HEK293 (cell line): ENCODE measurements around the gene COPB1.

Experiments used
- CTCF ChIA-PET: fragments of 350-600 bp; formaldehyde crosslinking; extraction: SDS; loops from one replicate; lab custom pipeline; 2021; ENCODE audit warnings: antibody characterized with exemption; lab: Yijun Ruan, JAX
- POLR2A ChIA-PET: fragments of 300-600 bp; formaldehyde crosslinking; extraction: SDS; loops from one replicate; lab custom pipeline; 2020; ENCODE audit warnings: antibody characterized with exemption, inconsistent platforms; lab: Yijun Ruan, JAX
- H3K27ac ChIP-seq: fragments of 200-500 bp; sonication (Bioruptor generic); 2 replicates; pipeline ENCODE4 v1.5.1; 2014; ENCODE audit warnings: low read depth, low read length, control low read depth, inconsistent platforms; ENCODE audit errors: extremely low read depth
- H3K36me3 ChIP-seq, 2 experiments: fragments of 200-500 bp in 1 of 2; sonication (Bioruptor generic) in 1 of 2; 1 replicate in 1 of 2; 2 replicates in 1 of 2; pipeline ENCODE4 v1.5.1; 2014 to 2017; ENCODE audit warnings: inconsistent platforms in 2 of 2, low read length in 2 of 2; ENCODE audit not compliant: control insufficient read depth in 2 of 2, insufficient read depth in 1 of 2
- H3K4me1 ChIP-seq: fragments of 200-500 bp; sonication (Bioruptor generic); 2 replicates; pipeline ENCODE4 v1.5.1; 2014; ENCODE audit warnings: mild to moderate bottlenecking, low read length, inconsistent platforms; ENCODE audit not compliant: control insufficient read depth, insufficient read depth
- H3K4me3 ChIP-seq: 2 replicates; pipeline ENCODE4 v1.5.1; 2011; ENCODE audit warnings: low read depth, mild to moderate bottlenecking, control low read depth, low read length, moderate library complexity
- H3K9me3 ChIP-seq: fragments of 200-500 bp; sonication (Bioruptor generic); 2 replicates; pipeline ENCODE4 v1.5.1; 2014; ENCODE audit warnings: low read depth, low read length, inconsistent platforms; ENCODE audit not compliant: control insufficient read depth, insufficient read depth
- BCL11A ChIP-seq: fragments of 450-650 bp; formaldehyde crosslinking; IDR thresholded peaks from 2 replicates; pipeline ENCODE4 v1.5.1; 2016; ENCODE audit warnings: low read depth, missing biosample characterization, missing genetic modification characterization
- GLIS2 ChIP-seq: fragments of 450-650 bp; formaldehyde crosslinking; IDR thresholded peaks from 2 replicates; pipeline ENCODE4 v1.5.1; 2016; ENCODE audit warnings: missing biosample characterization, missing genetic modification characterization
- KLF10 ChIP-seq: fragments of 450-650 bp; IDR thresholded peaks from 2 replicates; pipeline ENCODE4 v1.5.1; 2018; ENCODE audit warnings: missing biosample characterization, mild to moderate bottlenecking, missing genetic modification characterization
- KLF9 ChIP-seq: fragments of 450-650 bp; formaldehyde crosslinking; IDR thresholded peaks from 2 replicates; pipeline ENCODE4 v1.5.1; 2016; ENCODE audit warnings: missing biosample characterization, missing genetic modification characterization, low read depth
- SP3 ChIP-seq: fragments of 450-650 bp; formaldehyde crosslinking; IDR thresholded peaks from 2 replicates; pipeline ENCODE4 v1.5.1; 2016; ENCODE audit warnings: missing biosample characterization, missing genetic modification characterization
- SP7 ChIP-seq: fragments of 450-650 bp; formaldehyde crosslinking; IDR thresholded peaks from 2 replicates; pipeline ENCODE4 v1.5.1; 2016; ENCODE audit warnings: missing biosample characterization, missing genetic modification characterization
- ZBTB21 ChIP-seq: fragments of 450-650 bp; formaldehyde crosslinking; IDR thresholded peaks from 2 replicates; pipeline ENCODE4 v1.5.1; 2017; ENCODE audit warnings: missing biosample characterization, missing genetic modification characterization
- ZEB2 ChIP-seq: fragments of 450-650 bp; formaldehyde crosslinking; IDR thresholded peaks from 2 replicates; pipeline ENCODE4 v1.5.1; 2016; ENCODE audit warnings: missing biosample characterization, missing genetic modification characterization
- ZFHX2 ChIP-seq: fragments of 450-650 bp; formaldehyde crosslinking; conservative IDR thresholded peaks from 2 replicates; pipeline ENCODE4 v1.5.1; 2016; ENCODE audit warnings: missing biosample characterization, missing genetic modification characterization
- ZFP37 ChIP-seq: fragments of 450-650 bp; formaldehyde crosslinking; IDR thresholded peaks from 2 replicates; pipeline ENCODE4 v1.5.1; 2016; ENCODE audit warnings: missing biosample characterization, missing genetic modification characterization
- ZIC2 ChIP-seq: fragments of 450-650 bp; formaldehyde crosslinking; IDR thresholded peaks from 2 replicates; pipeline ENCODE4 v1.5.1; 2016; ENCODE audit warnings: missing biosample characterization, missing genetic modification characterization
- ZNF133 ChIP-seq: fragments of 450-650 bp; formaldehyde crosslinking; IDR thresholded peaks from 2 replicates; pipeline ENCODE4 v1.5.1; 2016; ENCODE audit warnings: missing biosample characterization, missing genetic modification characterization
- ZNF16 ChIP-seq: fragments of 450-650 bp; formaldehyde crosslinking; IDR thresholded peaks from 2 replicates; pipeline ENCODE4 v1.5.1; 2016; ENCODE audit warnings: low read depth, missing biosample characterization, missing genetic modification characterization
- ZNF169 ChIP-seq: fragments of 450-650 bp; formaldehyde crosslinking; IDR thresholded peaks from 2 replicates; pipeline ENCODE4 v1.5.1; 2016; ENCODE audit warnings: missing biosample characterization, missing genetic modification characterization
- ZNF354C ChIP-seq: fragments of 450-650 bp; formaldehyde crosslinking; IDR thresholded peaks from 2 replicates; pipeline ENCODE4 v1.5.1; 2016; ENCODE audit warnings: missing biosample characterization, missing genetic modification characterization, low read depth, borderline replicate concordance
- ZNF366 ChIP-seq: fragments of 450-650 bp; formaldehyde crosslinking; conservative IDR thresholded peaks from 2 replicates; pipeline ENCODE4 v1.5.1; 2016; ENCODE audit warnings: missing biosample characterization, missing genetic modification characterization
- ZNF391 ChIP-seq: fragments of 450-650 bp; formaldehyde crosslinking; IDR thresholded peaks from 2 replicates; pipeline ENCODE4 v1.5.1; 2016; ENCODE audit warnings: low read depth, missing biosample characterization, missing genetic modification characterization, borderline replicate concordance
- ZNF416 ChIP-seq: fragments of 450-650 bp; formaldehyde crosslinking; IDR thresholded peaks from 2 replicates; pipeline ENCODE4 v1.5.1; 2016; ENCODE audit warnings: missing biosample characterization, missing genetic modification characterization
- ZNF48 ChIP-seq: fragments of 450-650 bp; formaldehyde crosslinking; IDR thresholded peaks from 2 replicates; pipeline ENCODE4 v1.5.1; 2016; ENCODE audit warnings: missing biosample characterization, missing genetic modification characterization
- ZNF501 ChIP-seq: fragments of 450-650 bp; formaldehyde crosslinking; IDR thresholded peaks from 2 replicates; pipeline ENCODE4 v1.5.1; 2016; ENCODE audit warnings: missing biosample characterization, missing genetic modification characterization
- ZNF514 ChIP-seq: fragments of 450-650 bp; formaldehyde crosslinking; IDR thresholded peaks from 2 replicates; pipeline ENCODE4 v1.5.1; 2016; ENCODE audit warnings: missing biosample characterization, missing genetic modification characterization
- ZNF585B ChIP-seq: fragments of 450-650 bp; formaldehyde crosslinking; IDR thresholded peaks from 2 replicates; pipeline ENCODE4 v1.5.1; 2016; ENCODE audit warnings: missing biosample characterization, missing genetic modification characterization
- ZNF629 ChIP-seq: fragments of 450-650 bp; formaldehyde crosslinking; IDR thresholded peaks from 2 replicates; pipeline ENCODE4 v1.5.1; 2017; ENCODE audit warnings: missing biosample characterization, missing genetic modification characterization
- ZNF692 ChIP-seq: fragments of 450-650 bp; formaldehyde crosslinking; IDR thresholded peaks from 2 replicates; pipeline ENCODE4 v1.5.1; 2016; ENCODE audit warnings: missing biosample characterization, missing genetic modification characterization
- ZNF830 ChIP-seq: fragments of 450-650 bp; IDR thresholded peaks from 2 replicates; pipeline ENCODE4 v1.5.0; 2018; ENCODE audit warnings: missing biosample characterization, missing genetic modification characterization, low read depth, mild to moderate bottlenecking, moderate library complexity
- ZSCAN23 ChIP-seq: fragments of 450-650 bp; formaldehyde crosslinking; IDR thresholded peaks from 2 replicates; pipeline ENCODE4 v1.5.1; 2016; ENCODE audit warnings: missing biosample characterization, missing genetic modification characterization
- ZXDB ChIP-seq: fragments of 450-650 bp; formaldehyde crosslinking; IDR thresholded peaks from 2 replicates; pipeline ENCODE4 v1.5.1; 2016; ENCODE audit warnings: missing biosample characterization, missing genetic modification characterization
- TF ChIP-seq, protein P1 (sequence below): fragments of 450-650 bp; formaldehyde crosslinking; IDR thresholded peaks from 2 replicates; pipeline ENCODE4 v1.5.1; 2016; ENCODE audit warnings: missing biosample characterization, missing genetic modification characterization
- TF ChIP-seq, protein P2 (sequence below): fragments of 450-650 bp; formaldehyde crosslinking; IDR thresholded peaks from 2 replicates; pipeline ENCODE4 v1.5.1; 2017; ENCODE audit warnings: missing biosample characterization, missing genetic modification characterization
- TF ChIP-seq, protein P3 (sequence below): fragments of 450-650 bp; formaldehyde crosslinking; IDR thresholded peaks from 2 replicates; pipeline ENCODE4 v1.5.1; 2016; ENCODE audit warnings: missing biosample characterization, missing genetic modification characterization

Gene COPB1

DNA sequence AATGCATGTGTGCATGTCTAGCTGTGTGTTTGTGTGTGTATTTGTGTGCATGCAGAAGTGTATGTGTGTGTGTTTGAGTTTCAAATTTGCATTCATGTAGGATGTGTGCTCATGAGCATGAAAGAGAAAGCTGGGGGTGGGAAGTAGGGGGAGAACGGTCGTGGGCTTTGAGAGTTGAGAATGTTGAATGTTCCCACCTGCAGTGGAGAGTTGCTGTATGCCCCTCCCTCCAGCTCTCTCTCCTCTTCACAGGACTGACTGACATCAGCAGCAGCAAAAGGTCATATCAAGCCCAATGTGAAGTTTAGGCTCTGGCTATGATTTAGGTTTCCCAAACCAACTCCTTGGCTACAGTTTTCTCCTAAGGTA, 76.8 kb downstream of the COPB1 start (continued):
- TF ChIP-seq ZNF169 (tag by site-specific recombination): no peak
- no peak for TF ChIP-seq ZNF48 (tag by site-specific recombination)
- no peak for TF ChIP-seq BCL11A
- peak; percentile 86 for TF ChIP-seq ZFHX2 (tag by site-specific recombination)
- TF ChIP-seq, protein P1, sequence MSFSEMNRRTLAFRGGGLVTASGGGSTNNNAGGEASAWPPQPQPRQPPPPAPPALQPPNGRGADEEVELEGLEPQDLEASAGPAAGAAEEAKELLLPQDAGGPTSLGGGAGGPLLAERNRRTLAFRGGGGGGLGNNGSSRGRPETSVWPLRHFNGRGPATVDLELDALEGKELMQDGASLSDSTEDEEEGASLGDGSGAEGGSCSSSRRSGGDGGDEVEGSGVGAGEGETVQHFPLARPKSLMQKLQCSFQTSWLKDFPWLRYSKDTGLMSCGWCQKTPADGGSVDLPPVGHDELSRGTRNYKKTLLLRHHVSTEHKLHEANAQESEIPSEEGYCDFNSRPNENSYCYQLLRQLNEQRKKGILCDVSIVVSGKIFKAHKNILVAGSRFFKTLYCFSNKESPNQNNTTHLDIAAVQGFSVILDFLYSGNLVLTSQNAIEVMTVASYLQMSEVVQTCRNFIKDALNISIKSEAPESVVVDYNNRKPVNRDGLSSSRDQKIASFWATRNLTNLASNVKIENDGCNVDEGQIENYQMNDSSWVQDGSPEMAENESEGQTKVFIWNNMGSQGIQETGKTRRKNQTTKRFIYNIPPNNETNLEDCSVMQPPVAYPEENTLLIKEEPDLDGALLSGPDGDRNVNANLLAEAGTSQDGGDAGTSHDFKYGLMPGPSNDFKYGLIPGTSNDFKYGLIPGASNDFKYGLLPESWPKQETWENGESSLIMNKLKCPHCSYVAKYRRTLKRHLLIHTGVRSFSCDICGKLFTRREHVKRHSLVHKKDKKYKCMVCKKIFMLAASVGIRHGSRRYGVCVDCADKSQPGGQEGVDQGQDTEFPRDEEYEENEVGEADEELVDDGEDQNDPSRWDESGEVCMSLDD (tag by site-specific recombination): peak; percentile 12; the same call in 1 of the 2 replicates
- TF ChIP-seq ZNF585B (tag by site-specific recombination): no peak
- TF ChIP-seq, protein P2, sequence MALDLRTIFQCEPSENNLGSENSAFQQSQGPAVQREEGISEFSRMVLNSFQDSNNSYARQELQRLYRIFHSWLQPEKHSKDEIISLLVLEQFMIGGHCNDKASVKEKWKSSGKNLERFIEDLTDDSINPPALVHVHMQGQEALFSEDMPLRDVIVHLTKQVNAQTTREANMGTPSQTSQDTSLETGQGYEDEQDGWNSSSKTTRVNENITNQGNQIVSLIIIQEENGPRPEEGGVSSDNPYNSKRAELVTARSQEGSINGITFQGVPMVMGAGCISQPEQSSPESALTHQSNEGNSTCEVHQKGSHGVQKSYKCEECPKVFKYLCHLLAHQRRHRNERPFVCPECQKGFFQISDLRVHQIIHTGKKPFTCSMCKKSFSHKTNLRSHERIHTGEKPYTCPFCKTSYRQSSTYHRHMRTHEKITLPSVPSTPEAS (tag by site-specific recombination): peak; percentile 43; the same call in 1 of the 2 replicates

GRCh38 chr11:14422052-14422813, 77.4 kb downstream of the COPB1 start:
- H3K27ac ChIP-seq: no peak overlapping the region
- no peaks in the 10 kb centered on the region for H3K36me3 ChIP-seq
- H3K9me3 ChIP-seq: no peaks in the 10 kb centered on the region
- ChIA-PET CTCF (interaction anchor here (0.6 to 2.9 kb wide), 7 partner anchors 9 to 299 kb away, joined by 3 to 14 read pairs (median 5); no protein-coding TSS in a partner anchor), POLR2A (interaction anchor here (0.6 to 1.5 kb wide), 10 partner anchors 16 to 959 kb away, joined by 3 to 11 read pairs (median 5); partner anchors contain the start of genes BTBD10 and PSMA1)
- peak overlapping the region; percentile 5; the same call in 1 of the 2 replicates for H3K4me3 ChIP-seq
- no peaks in the 10 kb centered on the region for H3K4me1 ChIP-seq
- TF ChIP-seq ZNF514 (tag by site-specific recombination): no peak
- TF ChIP-seq, protein P2 (tag by site-specific recombination): peak; percentile 92
- peak; percentile 64 for TF ChIP-seq ZXDB
- no peak for TF ChIP-seq ZSCAN23
- no peak for TF ChIP-seq ZNF16 (tag by site-specific recombination)
- TF ChIP-seq, protein P3, sequence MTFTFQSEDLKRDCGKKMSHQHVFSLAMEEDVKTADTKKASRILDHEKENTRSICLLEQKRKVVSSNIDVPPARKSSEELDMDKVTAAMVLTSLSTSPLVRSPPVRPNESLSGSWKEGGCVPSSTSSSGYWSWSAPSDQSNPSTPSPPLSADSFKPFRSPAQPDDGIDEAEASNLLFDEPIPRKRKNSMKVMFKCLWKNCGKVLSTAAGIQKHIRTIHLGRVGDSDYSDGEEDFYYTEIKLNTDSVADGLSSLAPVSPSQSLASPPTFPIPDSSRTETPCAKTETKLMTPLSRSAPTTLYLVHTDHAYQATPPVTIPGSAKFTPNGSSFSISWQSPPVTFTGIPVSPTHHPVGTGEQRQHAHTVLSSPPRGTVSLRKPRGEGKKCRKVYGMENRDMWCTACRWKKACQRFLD (tag by site-specific recombination): no peak
- no peak for TF ChIP-seq ZNF354C (tag by site-specific recombination)
- peak; percentile 86 for TF ChIP-seq ZNF366 (tag by site-specific recombination)
- TF ChIP-seq GLIS2 (tag by site-specific recombination): peak; percentile 31; the same call in 1 of the 2 replicates
- peak; percentile 35; the same call in 1 of the 2 replicates for TF ChIP-seq ZNF391 (tag by site-specific recombination)
- TF ChIP-seq ZEB2: peak; percentile 75
- TF ChIP-seq ZBTB21 (tag by site-specific recombination): peak; percentile 78
- no peak for TF ChIP-seq ZNF830 (tag by site-specific recombination)
- peak; percentile 75; the same call in 1 of the 2 replicates for TF ChIP-seq ZNF692
- 0 out of 2 replicates have a peak, but pooled peaks have one; percentile 17 for TF ChIP-seq SP3
- peak; percentile 17; the same call in 1 of the 2 replicates for TF ChIP-seq KLF9 (tag by site-specific recombination)
- no peak for TF ChIP-seq ZNF416 (tag by site-specific recombination)
- TF ChIP-seq ZNF501 (tag by site-specific recombination): no peak
- peak; percentile 81 for TF ChIP-seq SP7 (tag by site-specific recombination)
- TF ChIP-seq ZIC2: peak; percentile 94
- TF ChIP-seq ZNF133 (tag by site-specific recombination): no peak
- TF ChIP-seq ZNF629 (tag by site-specific recombination): peak; percentile 73
- TF ChIP-seq KLF10: no peak
- peak; percentile 90; the same call in 1 of the 2 replicates for TF ChIP-seq ZFP37 (tag by site-specific recombination)
